ENCODE data around the gene CPXM1.
A peak's percentile ranks its signal among the peaks of the same experiment; 100 is the strongest.
"Not testable (repeated sequence)": the region's sequence is repeated elsewhere in the genome, so short reads cannot be mapped to it uniquely, and the experiment has no call there.

CPXM1 gene

GRCh38 chr20:2800521-2801285 is at the start of gene CPXM1:
TSS of gene CPXM1 (minus strand) at chr20:2800627. CDS start at chr20:2800572, 55 bp downstream.
- DNase-seq: no peak

DNA sequence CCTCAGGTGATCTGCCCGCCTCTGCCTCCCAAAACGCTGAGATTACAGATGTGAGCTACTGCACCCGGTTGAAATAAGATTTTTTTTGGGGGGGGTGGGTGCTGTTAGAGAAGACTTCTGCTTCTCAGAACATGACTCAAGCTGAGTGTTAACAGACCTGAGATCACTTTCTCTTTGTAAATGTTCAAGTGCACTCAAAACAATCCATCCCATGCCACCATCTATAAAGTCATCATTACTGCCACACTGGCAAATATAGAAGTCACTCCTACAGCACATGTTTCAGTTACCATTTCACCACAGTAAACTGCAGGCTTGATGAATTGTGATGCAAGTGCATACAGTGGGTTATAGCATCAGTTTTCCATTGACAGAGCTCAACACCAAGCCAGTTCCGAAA is 49.1 kb upstream of the CPXM1 start:
- no peak for DNase-seq

- DNase-seq: no peak
Measured at GRCh38 chr20:2847802-2848201, 47.4 kb upstream of the CPXM1 start.

- no peak for DNase-seq
Measured at GRCh38 chr20:2846698-2847097, 46.3 kb upstream of the CPXM1 start.

DNA sequence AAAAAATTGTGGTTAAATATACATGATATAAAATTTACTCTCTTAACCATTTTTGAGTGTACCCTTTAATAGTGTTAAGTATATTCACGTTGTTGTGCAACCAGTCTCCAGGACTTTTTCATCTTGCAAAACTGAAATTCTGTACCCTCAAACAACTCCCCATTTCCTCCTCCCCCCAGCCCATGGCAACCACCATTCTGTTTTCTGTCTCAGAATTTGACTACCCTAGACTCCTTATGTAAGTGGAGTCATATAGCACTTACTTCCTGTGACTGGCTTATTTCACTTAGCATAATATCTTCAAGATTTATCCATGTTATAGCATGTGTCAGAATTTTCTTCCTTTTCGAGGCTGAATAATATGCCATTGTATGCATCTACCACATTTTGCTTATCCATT is 45.2 kb upstream of the CPXM1 start:
- DNase-seq: no peak

DNA sequence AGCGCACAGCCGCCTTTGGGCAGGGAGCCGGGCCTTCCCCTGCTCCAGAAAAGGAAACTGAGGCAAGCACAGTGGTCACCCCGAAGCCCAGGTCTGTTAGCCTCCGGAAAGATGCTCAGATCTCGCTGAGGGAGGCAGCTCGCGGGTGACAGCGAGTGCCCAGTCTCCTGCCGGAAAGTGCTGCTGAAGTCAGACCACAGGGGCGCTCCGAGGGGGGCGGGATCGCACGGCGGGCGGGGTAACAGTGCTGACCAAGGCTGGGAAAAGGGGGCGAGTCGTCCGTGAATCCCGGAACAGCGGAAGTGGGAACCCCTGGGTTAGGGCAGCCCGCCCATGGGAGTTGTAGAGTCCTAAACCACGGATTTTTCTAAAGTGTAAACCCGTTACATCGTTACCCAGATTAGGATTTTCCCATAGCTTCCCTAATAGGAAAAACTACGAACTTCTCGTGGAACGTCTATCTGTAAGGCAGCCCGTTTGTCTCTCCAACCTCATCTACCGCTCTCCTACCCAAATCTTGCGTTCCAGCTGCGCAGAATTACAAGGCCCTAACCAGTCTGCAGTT is 40.6 kb upstream of the CPXM1 start:
- peak; percentile 29 to 37 for DNase-seq

DNA sequence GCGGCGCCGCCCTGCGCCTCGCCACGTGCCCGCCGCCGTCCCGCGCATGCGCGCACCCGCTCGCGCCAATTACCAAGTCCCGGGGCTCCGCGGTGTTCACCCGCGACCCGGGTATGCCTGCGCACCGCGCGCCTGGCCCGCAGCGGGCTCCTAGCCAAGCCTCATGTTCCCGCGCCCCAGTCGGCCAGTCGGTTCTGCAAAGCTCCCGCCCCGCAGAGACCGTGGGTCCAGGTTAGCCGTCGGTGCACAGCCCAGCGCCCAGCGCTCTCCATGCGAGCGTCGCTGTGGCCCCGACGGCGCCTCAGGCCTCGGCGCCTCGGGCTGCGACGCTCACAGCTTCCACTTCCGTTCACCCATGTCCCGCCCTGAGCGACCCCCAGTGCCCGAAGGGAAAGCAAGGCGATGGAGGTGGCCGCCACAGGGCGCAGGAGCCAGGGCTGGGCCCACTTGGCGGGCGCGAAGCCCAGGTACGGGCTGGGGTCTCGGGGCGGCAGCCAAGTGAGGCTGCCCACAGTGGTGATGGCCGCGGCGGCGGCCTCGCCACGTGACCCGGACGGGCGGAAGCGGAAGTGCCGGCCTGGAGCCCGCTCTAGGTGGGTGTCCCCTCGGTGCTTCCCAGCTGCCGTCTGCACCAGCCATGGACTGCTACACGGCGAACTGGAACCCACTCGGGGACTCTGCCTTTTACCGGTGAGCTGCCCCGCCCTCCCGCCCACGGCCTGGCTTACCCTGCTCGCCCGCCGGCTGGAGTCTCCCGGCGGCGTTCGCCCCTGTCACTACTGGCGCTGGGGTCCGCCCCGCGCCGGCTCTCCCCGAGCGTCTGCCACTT is 39.9 kb upstream of the CPXM1 start, which contains the start of the genes PCED1A and VPS16:
Gene PCED1A, minus strand, starts transcription at position 518 of the 829 bp plus-strand sequence. CDS start 743 bp downstream, outside the sequence.
Gene VPS16, plus strand, starts transcription at position 608 of the 829 bp plus-strand sequence. Its CDS starts 30 bp downstream, at position 638.
- peak; percentile 86 to 89 for DNase-seq

DNA sequence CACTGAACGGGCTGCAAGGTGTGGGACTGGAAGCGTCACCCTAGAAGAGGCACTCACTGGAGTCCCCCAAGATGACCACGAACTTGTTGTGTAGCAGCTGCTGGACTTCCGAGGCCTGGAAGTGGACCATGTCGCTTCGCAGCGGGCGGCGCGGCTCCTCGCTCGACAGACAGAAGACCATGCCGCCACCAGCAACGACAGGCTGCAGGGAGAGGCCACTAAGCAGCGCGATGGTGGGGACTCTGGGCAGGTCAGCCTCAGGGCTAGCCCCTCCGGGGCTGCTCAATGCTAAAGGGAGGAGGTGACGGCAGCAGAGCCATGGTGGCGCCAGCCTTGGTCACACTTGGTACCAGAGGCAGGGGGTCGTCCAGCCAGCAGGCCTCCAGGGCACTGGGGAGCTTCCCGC is 39.3 kb upstream of the CPXM1 start:
- DNase-seq: no peak

DNA sequence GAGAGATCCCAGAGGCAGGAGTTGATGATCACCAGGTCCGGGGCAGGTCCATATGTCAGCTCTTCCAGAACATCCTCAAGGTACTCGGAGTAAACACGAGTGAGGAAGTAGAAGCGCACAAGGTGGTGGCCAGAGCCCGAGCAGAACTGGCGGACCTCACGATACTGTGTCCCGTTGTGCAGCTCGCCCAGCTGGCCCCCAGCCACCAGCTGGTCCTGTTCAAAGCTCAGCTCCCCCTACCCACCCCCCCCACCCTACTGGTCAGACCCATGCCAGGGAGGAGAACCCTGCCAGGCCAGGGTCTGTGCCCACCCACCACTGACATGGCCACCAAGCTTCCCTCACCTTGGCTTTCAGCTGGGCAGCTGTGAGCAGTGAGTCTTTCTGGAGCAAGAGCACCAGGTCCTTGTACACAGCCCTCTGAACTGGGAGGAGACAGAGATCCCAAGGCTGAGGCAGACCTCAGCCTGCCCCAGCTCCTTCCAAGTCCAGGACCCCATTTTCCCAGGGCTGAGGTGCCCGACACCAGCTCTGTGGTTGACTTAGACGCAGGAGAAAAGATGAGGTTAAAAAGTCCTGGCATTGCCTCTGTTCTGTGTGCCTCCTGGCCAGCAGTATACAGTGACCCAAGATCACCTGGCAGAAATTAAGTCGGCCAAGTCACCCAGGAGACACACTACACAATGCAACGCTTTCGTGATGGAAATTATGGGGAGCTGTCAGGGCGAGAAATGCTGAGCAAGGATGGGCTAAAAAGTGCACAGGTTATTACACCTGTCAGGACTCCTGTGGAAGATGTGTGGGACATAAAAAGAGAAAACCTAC is 38.6 kb upstream of the CPXM1 start:
- DNase-seq: no peak

- DNase-seq: no peak
Measured at GRCh38 chr20:2838170-2838797, 37.9 kb upstream of the CPXM1 start.

DNA sequence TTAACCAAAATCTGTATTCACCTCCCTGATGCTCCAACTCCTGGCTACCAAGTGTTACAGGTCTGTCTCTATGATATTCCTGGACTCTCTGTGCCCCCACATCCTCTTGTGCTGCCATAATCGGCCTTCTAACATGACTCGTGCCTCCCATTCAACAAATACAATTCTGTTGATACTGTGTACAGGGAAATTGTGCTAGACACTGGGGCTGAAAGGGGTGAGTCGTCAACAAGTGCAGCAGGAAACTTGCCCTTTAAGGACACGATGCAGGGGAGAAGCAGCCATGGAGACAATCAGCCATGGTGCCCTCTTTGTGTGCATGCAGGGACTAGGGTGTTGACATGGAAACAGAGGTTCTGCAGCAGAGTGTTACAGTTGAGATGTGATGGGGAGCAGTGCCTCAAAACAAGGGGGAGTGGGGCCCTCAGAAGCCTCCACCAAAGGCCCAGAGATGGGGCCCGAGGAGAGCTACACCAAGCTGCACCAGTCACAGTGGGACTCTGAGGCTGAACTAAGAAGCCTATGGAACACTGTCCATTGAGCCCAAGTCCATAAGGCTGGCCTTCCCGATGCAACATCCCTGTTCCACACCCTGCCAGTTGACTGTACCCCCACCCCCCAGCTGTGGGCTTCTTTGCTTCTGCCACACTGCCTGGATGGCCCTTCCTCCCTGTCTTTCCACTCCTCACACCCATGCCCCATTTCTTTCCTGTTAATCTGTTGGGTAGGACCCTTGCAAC is 37.0 kb upstream of the CPXM1 start:
- no peak for DNase-seq

DNA sequence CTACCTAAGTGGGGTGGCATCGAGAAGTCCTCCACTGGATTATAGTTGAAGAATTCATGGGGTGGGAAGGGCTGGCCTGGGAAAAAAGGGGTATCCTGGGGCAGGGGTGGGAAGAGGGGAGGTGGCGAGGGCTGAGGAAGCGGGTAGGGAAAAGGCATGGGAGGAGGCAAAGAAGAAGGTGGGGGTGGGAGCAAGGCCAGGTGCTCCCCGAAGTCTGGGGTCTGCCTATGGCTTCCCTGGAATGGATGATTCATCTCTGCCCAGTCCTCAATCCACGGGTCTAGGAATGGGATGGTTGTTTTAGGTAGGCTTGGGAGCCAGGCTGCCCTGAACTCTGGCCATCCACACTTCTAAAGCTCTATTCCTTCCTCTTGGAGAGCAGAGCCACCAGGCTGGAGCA is 35.6 kb upstream of the CPXM1 start:
- no peak for DNase-seq

- no peak for DNase-seq
Measured at GRCh38 chr20:2835331-2835796, 34.9 kb upstream of the CPXM1 start.

DNA sequence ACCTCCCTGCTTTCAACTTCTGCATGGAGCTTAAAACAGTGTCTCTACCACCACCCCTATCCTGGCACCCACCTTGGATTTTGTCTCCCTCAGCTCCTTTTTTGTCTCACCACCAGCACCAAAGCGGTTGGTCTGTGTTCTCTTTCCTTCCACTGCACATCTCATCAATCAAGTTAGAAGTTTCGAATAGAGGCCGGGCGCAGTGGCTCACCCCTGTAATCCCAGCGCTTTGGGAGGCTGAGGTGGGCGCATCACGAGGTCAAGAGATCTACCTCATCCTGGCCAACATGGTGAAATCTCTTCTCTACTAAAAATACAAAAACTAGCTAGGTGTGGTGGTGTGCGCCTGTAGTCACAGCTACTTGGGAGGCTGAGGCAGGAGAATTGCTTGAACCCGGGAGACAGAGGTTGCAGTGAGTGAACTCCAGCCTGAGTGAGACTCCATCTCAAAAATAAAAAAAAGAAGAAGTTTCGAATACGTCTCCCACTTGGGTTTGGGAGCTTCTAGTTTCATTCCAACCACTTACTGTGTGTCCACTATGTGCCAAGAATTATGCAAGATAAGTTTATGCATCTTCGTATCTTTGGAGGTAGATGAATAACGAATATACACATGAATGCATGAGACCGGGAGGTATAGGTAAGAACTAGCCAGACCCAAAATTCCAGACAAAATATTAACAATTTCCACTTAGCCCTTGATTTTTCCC is 34.1 kb upstream of the CPXM1 start:
- no peak for DNase-seq

DNA sequence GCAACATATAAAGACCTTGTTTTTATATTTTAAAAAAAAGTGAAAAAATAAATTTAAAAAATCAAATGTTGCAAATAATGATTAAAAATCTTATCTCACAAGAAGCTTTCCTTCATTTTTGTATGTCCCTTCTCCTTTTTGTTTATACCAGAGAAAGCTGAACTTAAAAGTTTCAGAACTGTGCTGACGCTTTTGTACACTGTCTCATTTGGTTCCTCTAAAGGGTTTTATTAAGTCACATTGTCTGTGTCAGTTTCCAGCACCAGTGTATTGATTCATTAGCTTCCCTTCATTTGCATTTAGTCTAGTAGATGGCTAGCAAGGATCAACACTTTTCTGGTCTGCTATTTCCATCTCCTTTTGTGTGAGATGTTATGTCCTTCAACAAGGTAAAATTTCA is 33.3 kb upstream of the CPXM1 start:
- no peak for DNase-seq

GRCh38 chr20:2831206-2831605 is 30.8 kb upstream of the CPXM1 start:
- DNase-seq: not testable (repeated sequence)

GRCh38 chr20:2829376-2829775 is 28.9 kb upstream of the CPXM1 start:
- no peak for DNase-seq

- no peak for DNase-seq
Measured at GRCh38 chr20:2826655-2827054, 26.2 kb upstream of the CPXM1 start.

- DNase-seq: no peak
Measured at GRCh38 chr20:2825761-2826160, 25.3 kb upstream of the CPXM1 start.

GRCh38 chr20:2822073-2822472 is 21.6 kb upstream of the CPXM1 start:
- DNase-seq: no peak
